C4-2B (cell line): Measurements from ENCODE around the gene SNTB2.
A peak's percentile ranks its signal among the peaks of the same experiment; 100 is the strongest.
"Not testable (repeated sequence)": the region's sequence is repeated elsewhere in the genome, so short reads cannot be mapped to it uniquely, and the experiment has no call there.

Experiments used
- H3K27ac ChIP-seq: fragments of 450-650 bp; 2 replicates; pipeline ENCODE4 v1.5.1; 2017
- CTCF ChIP-seq: fragments of 450-650 bp; conservative IDR thresholded peaks from 2 replicates; pipeline ENCODE4 v1.5.1; 2017; ENCODE audit warnings: mild to moderate bottlenecking
- ZFX ChIP-seq: fragments of 450-650 bp; IDR thresholded peaks from 2 replicates; pipeline ENCODE4 v1.6.1; 2017

SNTB2 gene

GRCh38 chr16:69186642-69187445 lies at the start of gene SNTB2:
SNTB2 (plus strand) TSS chr16:69187164; CDS start chr16:69187167, 3 bp downstream.
- H3K27ac ChIP-seq = peak within 1 kb of the TSS; percentile 93
- TF ChIP-seq ZFX = no peak
- TF ChIP-seq CTCF = no peak

GRCh38 chr16:69138608-69139007 lies 48.4 kb upstream of the SNTB2 start:
- H3K27ac ChIP-seq = no peak overlapping the region
- no peak for TF ChIP-seq ZFX
- TF ChIP-seq CTCF = no peak

GRCh38 chr16:69139464-69139863 lies 47.5 kb upstream of the SNTB2 start:
- not testable (repeated sequence) for H3K27ac ChIP-seq

- TF ChIP-seq ZFX (no peak), CTCF (no peak)
- no peak overlapping the region for H3K27ac ChIP-seq
Measured at GRCh38 chr16:69141014-69141413, 46.0 kb upstream of the SNTB2 start.

- no peak overlapping the region for H3K27ac ChIP-seq
- TF ChIP-seq CTCF = no peak
- no peak for TF ChIP-seq ZFX
Measured at GRCh38 chr16:69141936-69142335, 45.0 kb upstream of the SNTB2 start.

GRCh38 chr16:69143116-69143515 lies 43.8 kb upstream of the SNTB2 start:
- H3K27ac ChIP-seq = no peak overlapping the region
- no peak for TF ChIP-seq ZFX
- no peak; the same call in 1 of the 2 replicates for TF ChIP-seq CTCF

- TF ChIP-seq ZFX (no peak), CTCF (no peak)
- H3K27ac ChIP-seq = no peak overlapping the region
Measured at GRCh38 chr16:69145658-69146057, 41.3 kb upstream of the SNTB2 start.

GRCh38 chr16:69149621-69150020 lies 37.3 kb upstream of the SNTB2 start:
- not testable (repeated sequence) for H3K27ac ChIP-seq
